NB4 (cell line): ENCODE data around the gene DENND4A.
A peak's percentile ranks its signal among the peaks of the same experiment; 100 is the strongest.
"Not testable (repeated sequence)": the region's sequence is repeated elsewhere in the genome, so short reads cannot be mapped to it uniquely, and the experiment has no call there.

Source experiments
- DNase-seq: peaks from one replicate; pipeline ENCODE4 v3.0.0; 2010; ENCODE audit warnings: low read depth
- H3K4me3 ChIP-seq: one replicate; pipeline ENCODE4 v1.5.1; 2011; ENCODE audit warnings: mild to moderate bottlenecking, low read depth, low read length, moderate library complexity
- MYC ChIP-seq: IDR thresholded peaks from 2 replicates; pipeline ENCODE4 v1.6.1; 2011; ENCODE audit warnings: low read depth, low read length
- POLR2A ChIP-seq: IDR thresholded peaks from 2 replicates; pipeline ENCODE4 v1.6.1; 2011; ENCODE audit warnings: mild to moderate bottlenecking; ENCODE audit not compliant: insufficient read length; ENCODE audit errors: extremely low read depth
- TF ChIP-seq, protein P1 (sequence below): IDR thresholded peaks from one replicate; pipeline ENCODE4 v1.5.1; 2012; ENCODE audit warnings: low read depth, low read length
- TF ChIP-seq, protein P2 (sequence below): IDR thresholded peaks from 2 replicates; pipeline ENCODE4 v1.6.1; 2011; ENCODE audit warnings: low read depth, low read length

The DENND4A gene

GRCh38 chr15:65811835-65812234 is 19.7 kb upstream of the DENND4A start:
- no peak for DNase-seq
- TF ChIP-seq, protein P1, sequence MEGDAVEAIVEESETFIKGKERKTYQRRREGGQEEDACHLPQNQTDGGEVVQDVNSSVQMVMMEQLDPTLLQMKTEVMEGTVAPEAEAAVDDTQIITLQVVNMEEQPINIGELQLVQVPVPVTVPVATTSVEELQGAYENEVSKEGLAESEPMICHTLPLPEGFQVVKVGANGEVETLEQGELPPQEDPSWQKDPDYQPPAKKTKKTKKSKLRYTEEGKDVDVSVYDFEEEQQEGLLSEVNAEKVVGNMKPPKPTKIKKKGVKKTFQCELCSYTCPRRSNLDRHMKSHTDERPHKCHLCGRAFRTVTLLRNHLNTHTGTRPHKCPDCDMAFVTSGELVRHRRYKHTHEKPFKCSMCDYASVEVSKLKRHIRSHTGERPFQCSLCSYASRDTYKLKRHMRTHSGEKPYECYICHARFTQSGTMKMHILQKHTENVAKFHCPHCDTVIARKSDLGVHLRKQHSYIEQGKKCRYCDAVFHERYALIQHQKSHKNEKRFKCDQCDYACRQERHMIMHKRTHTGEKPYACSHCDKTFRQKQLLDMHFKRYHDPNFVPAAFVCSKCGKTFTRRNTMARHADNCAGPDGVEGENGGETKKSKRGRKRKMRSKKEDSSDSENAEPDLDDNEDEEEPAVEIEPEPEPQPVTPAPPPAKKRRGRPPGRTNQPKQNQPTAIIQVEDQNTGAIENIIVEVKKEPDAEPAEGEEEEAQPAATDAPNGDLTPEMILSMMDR, result no peak
- no peak for TF ChIP-seq POLR2A
- TF ChIP-seq MYC, result no peak
- TF ChIP-seq, protein P2, sequence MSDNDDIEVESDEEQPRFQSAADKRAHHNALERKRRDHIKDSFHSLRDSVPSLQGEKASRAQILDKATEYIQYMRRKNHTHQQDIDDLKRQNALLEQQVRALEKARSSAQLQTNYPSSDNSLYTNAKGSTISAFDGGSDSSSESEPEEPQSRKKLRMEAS, result no peak
- no peak overlapping the region for H3K4me3 ChIP-seq

- H3K4me3 ChIP-seq, DNase-seq: not testable (repeated sequence)
Observed at GRCh38 chr15:65811011-65811733, 19.1 kb upstream of the DENND4A start.

DNA sequence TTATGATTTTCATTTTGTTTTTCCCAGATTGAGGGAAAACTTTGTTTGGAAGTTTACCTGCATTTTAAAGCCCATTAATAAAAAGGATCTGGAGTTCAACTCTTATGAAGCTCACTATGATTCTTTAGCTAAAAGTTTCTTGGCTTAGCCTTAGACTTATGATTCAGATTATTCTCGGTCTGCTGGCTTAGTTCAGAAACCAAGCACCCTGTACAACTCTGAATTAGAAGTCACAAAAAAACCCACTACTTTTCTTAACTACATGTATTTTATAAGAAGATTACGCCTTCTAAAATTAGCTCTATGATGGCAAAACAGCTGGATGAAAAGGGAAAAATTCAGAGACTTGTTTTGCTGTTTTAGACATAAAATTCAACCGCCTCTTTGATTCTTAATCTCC is 14.3 kb upstream of the DENND4A start:
- TF ChIP-seq, protein P1, result no peak
- TF ChIP-seq, protein P2, result no peak
- TF ChIP-seq MYC, result no peak
- TF ChIP-seq POLR2A, result no peak
- no peak overlapping the region for H3K4me3 ChIP-seq
- DNase-seq, result no peak

- peak; percentile 66 for DNase-seq
- H3K4me3 ChIP-seq, result peak overlapping the region; percentile 35
- TF ChIP-seq, protein P2, result no peak
- TF ChIP-seq, protein P1, result no peak
- TF ChIP-seq POLR2A (no peak), MYC (no peak; the same call in 1 of the 2 replicates)
Observed at GRCh38 chr15:65805019-65805745, 13.1 kb upstream of the DENND4A start.

GRCh38 chr15:65804252-65804931 is 12.3 kb upstream of the DENND4A start:
- peak overlapping the region; percentile 35 for H3K4me3 ChIP-seq
- TF ChIP-seq MYC, result peak; percentile 68
- peak; percentile 21 for TF ChIP-seq POLR2A
- TF ChIP-seq, protein P2, result no peak
- peak; percentile 92 for DNase-seq

- H3K4me3 ChIP-seq, result no peak overlapping the region
- no peak for DNase-seq
- TF ChIP-seq POLR2A (no peak), MYC (no peak)
- TF ChIP-seq, protein P2, result no peak
- TF ChIP-seq, protein P1, result no peak
Observed at GRCh38 chr15:65801229-65801805, 9.2 kb upstream of the DENND4A start.
